IMR-90 (cell line): Measurements from ENCODE around the gene RASL11A. TPM values are rescaled to one million over a fixed set of nuclear protein-coding genes. Genes with fewer than 3 reads are reported as not detected.

Source experiments
- ATAC-seq: fragments of 200-7000 bp; cut with Tn5 transposase; 2 replicates; pipeline ENCODE4 v1.9.1; 2020; ENCODE audit warnings: low read depth, mild to moderate bottlenecking, moderate library complexity
- BruUV-seq: library from RNA; stranded (reverse); fragments of 400-500 nt; replicated peaks from 2 replicates; lab custom pipeline; 2021; lab: Mats Ljungman, UMichigan
- CTCF ChIA-PET: fragments of 300-600 bp; formaldehyde crosslinking; extraction: SDS; loops from one replicate; lab custom pipeline; 2021; ENCODE audit warnings: antibody characterized with exemption; lab: Yijun Ruan, JAX
- POLR2A ChIA-PET: fragments of 300-600 bp; sonication (Branson Sonifier 250); formaldehyde crosslinking; loops from one replicate; lab custom pipeline; 2022; ENCODE audit warnings: antibody characterized with exemption; ENCODE audit not compliant: unreplicated experiment; lab: Charles Lee
- DNase-seq: peaks from one replicate; pipeline ENCODE4 v3.0.0; 2013
- H2AFZ ChIP-seq: replicated peaks from 2 replicates; pipeline ENCODE3; 2013; ENCODE audit warnings: low read length, mild to moderate bottlenecking; ENCODE audit not compliant: poor library complexity
- H2AK5ac ChIP-seq: 2 replicates; pipeline ENCODE4 v1.6.1; 2013; ENCODE audit warnings: low read depth, low read length, inconsistent platforms
- H2AK9ac ChIP-seq: replicated peaks from 2 replicates; pipeline ENCODE3; 2013; ENCODE audit warnings: mild to moderate bottlenecking, low read depth, low read length, moderate library complexity; ENCODE audit not compliant: poor library complexity
- H2BK120ac ChIP-seq: 2 replicates; pipeline ENCODE4 v1.6.1; 2013; ENCODE audit warnings: low read depth, low read length, inconsistent platforms
- H2BK15ac ChIP-seq: 3 replicates; pipeline ENCODE4 v1.6.1; 2013; ENCODE audit warnings: low read depth, low read length, inconsistent platforms
- H2BK20ac ChIP-seq: 2 replicates; pipeline ENCODE4 v1.6.1; 2013; ENCODE audit warnings: low read depth, mild to moderate bottlenecking, inconsistent platforms, low read length, moderate library complexity
- H2BK5ac ChIP-seq: 2 replicates; pipeline ENCODE4 v1.6.1; 2013; ENCODE audit warnings: mild to moderate bottlenecking, low read depth, low read length, inconsistent platforms; ENCODE audit not compliant: poor library complexity, severe bottlenecking
- H3K14ac ChIP-seq: replicated peaks from 2 replicates; pipeline ENCODE4 v1.6.1; 2013; ENCODE audit warnings: low read depth, low read length, inconsistent platforms
- H3K18ac ChIP-seq: 2 replicates; pipeline ENCODE4 v1.6.1; 2013; ENCODE audit warnings: low read depth, low read length, control low read depth
- H3K23ac ChIP-seq: 2 replicates; pipeline ENCODE4 v1.6.1; 2013; ENCODE audit warnings: low read depth, low read length, inconsistent platforms
- H3K27ac ChIP-seq: 2 replicates; pipeline ENCODE4 v1.5.1; 2013; ENCODE audit warnings: mild to moderate bottlenecking, control low read depth, low read length; ENCODE audit not compliant: insufficient read depth
- H3K27me3 ChIP-seq: 2 replicates; pipeline ENCODE4 v1.6.1; 2013; ENCODE audit warnings: low read length; ENCODE audit not compliant: control insufficient read depth, insufficient read depth
- H3K36me3 ChIP-seq: 2 replicates; pipeline ENCODE4 v1.6.1; 2013; ENCODE audit warnings: low read length, mixed read lengths; ENCODE audit not compliant: control insufficient read depth, insufficient read depth
- H3K4ac ChIP-seq: 2 replicates; pipeline ENCODE4 v1.6.1; 2013; ENCODE audit warnings: low read depth, low read length, inconsistent platforms
- H3K4me1 ChIP-seq: 2 replicates; pipeline ENCODE4 v1.6.1; 2013; ENCODE audit warnings: low read length, mixed read lengths; ENCODE audit not compliant: control insufficient read depth, insufficient read depth
- H3K4me2 ChIP-seq: 2 replicates; pipeline ENCODE4 v1.6.1; 2013; ENCODE audit warnings: low read depth, mild to moderate bottlenecking, control low read depth, low read length, moderate library complexity
- H3K4me3 ChIP-seq: 2 replicates; pipeline ENCODE4 v1.5.1; 2013; ENCODE audit warnings: low read depth, mild to moderate bottlenecking, control low read depth, low read length, moderate library complexity; ENCODE audit not compliant: insufficient read depth
- H3K56ac ChIP-seq: 2 replicates; pipeline ENCODE4 v1.6.1; 2013; ENCODE audit warnings: low read length, inconsistent platforms; ENCODE audit not compliant: insufficient read depth; ENCODE audit errors: extremely low read depth
- H3K79me1 ChIP-seq, 2 experiments: 2 replicates each; pipeline ENCODE4 v1.6.1; 2013; ENCODE audit warnings: low read length in 2 of 2, inconsistent platforms in 1 of 2, low read depth in 1 of 2
- H3K9ac ChIP-seq: 2 replicates; pipeline ENCODE4 v1.6.1; 2013; ENCODE audit warnings: low read depth, low read length, control low read depth
- H3K9me1 ChIP-seq: 2 replicates; pipeline ENCODE4 v1.6.1; 2013; ENCODE audit warnings: low read length, inconsistent platforms; ENCODE audit not compliant: insufficient read depth
- H3K9me3 ChIP-seq: 2 replicates; pipeline ENCODE4 v1.6.1; 2013; ENCODE audit warnings: low read length; ENCODE audit not compliant: control insufficient read depth, insufficient read depth
- H4K20me1 ChIP-seq: 2 replicates; pipeline ENCODE4 v1.6.1; 2013; ENCODE audit warnings: low read length, inconsistent platforms; ENCODE audit not compliant: insufficient read depth
- H4K5ac ChIP-seq: 2 replicates; pipeline ENCODE4 v1.6.1; 2013; ENCODE audit warnings: mild to moderate bottlenecking, low read depth, low read length, control low read depth
- H4K8ac ChIP-seq, 2 experiments: 2 replicates each; pipeline ENCODE4 v1.6.1; 2013; ENCODE audit warnings: low read depth in 2 of 2, low read length in 2 of 2, control low read depth in 1 of 2, inconsistent platforms in 1 of 2
- H4K91ac ChIP-seq: 2 replicates; pipeline ENCODE4 v1.6.1; 2013; ENCODE audit warnings: low read depth, low read length, inconsistent platforms; ENCODE audit not compliant: insufficient read depth
- BHLHE40 ChIP-seq: fragments of 150-350 bp; IDR thresholded peaks from 2 replicates; pipeline ENCODE4 v1.6.1; 2016; ENCODE audit warnings: mild to moderate bottlenecking, low read depth, low read length
- CEBPB ChIP-seq: IDR thresholded peaks from 2 replicates; pipeline ENCODE4 v1.6.1; 2012; ENCODE audit warnings: low read depth, low read length, improper control_type of control experiment
- CHD1 ChIP-seq: IDR thresholded peaks from 2 replicates; pipeline ENCODE4 v1.6.1; 2012; ENCODE audit warnings: low read depth, low read length, improper control_type of control experiment
- FOS ChIP-seq: fragments of 150-350 bp; IDR thresholded peaks from 2 replicates; pipeline ENCODE4 v1.6.1; 2016; ENCODE audit warnings: low read depth, low read length
- MAFK ChIP-seq: IDR thresholded peaks from 2 replicates; pipeline ENCODE4 v1.6.1; 2012; ENCODE audit warnings: low read depth, low read length, improper control_type of control experiment
- MAZ ChIP-seq: IDR thresholded peaks from 2 replicates; pipeline ENCODE4 v1.6.1; 2012; ENCODE audit warnings: low read depth, mild to moderate bottlenecking, low read length, improper control_type of control experiment, moderate library complexity, borderline replicate concordance
- MXI1 ChIP-seq: IDR thresholded peaks from 2 replicates; pipeline ENCODE4 v1.6.1; 2012; ENCODE audit warnings: low read depth, mild to moderate bottlenecking, low read length, moderate library complexity, borderline replicate concordance
- NFE2L2 ChIP-seq: fragments of 150-350 bp; IDR thresholded peaks from 2 replicates; pipeline ENCODE4 v1.6.1; 2016; ENCODE audit warnings: low read depth, mild to moderate bottlenecking, low read length
- POLR2A ChIP-seq: IDR thresholded peaks from 2 replicates; pipeline ENCODE4 v1.6.1; 2012; ENCODE audit warnings: mild to moderate bottlenecking, low read depth, low read length
- RAD21 ChIP-seq: IDR thresholded peaks from 2 replicates; pipeline ENCODE4 v1.6.1; 2012; ENCODE audit warnings: low read length, improper control_type of control experiment
- RCOR1 ChIP-seq: IDR thresholded peaks from 2 replicates; pipeline ENCODE4 v1.6.1; 2012; ENCODE audit warnings: mild to moderate bottlenecking, low read length, improper control_type of control experiment; ENCODE audit not compliant: insufficient replicate concordance
- RFX5 ChIP-seq: IDR thresholded peaks from 2 replicates; pipeline ENCODE4 v1.8.0; 2012; ENCODE audit warnings: low read depth, mild to moderate bottlenecking, low read length, moderate library complexity
- SMC3 ChIP-seq: fragments of 150-350 bp; IDR thresholded peaks from 2 replicates; pipeline ENCODE4 v1.6.1; 2016; ENCODE audit warnings: low read depth, mild to moderate bottlenecking, antibody characterized with exemption, low read length, moderate library complexity
- WGBS, 2 experiments: methylation state at CpG; one replicate each; pipeline versions ENCODE4 v1.1.5 to v1.1.7; 2013; ENCODE audit warnings: missing lambda C conversion rate in 2 of 2; ENCODE audit not compliant: insufficient read length in 1 of 2; ENCODE audit errors: extremely low coverage in 2 of 2; 5-methylcytosine and 5-hydroxymethylcytosine counted together
- dilution Hi-C: fragments of 300-500 bp; cut with HindIII; formaldehyde crosslinking; loops from one replicate; pipeline ENCODE4 v1.14.3; 2018; ENCODE audit warnings: low sequenced_read_pairs; ENCODE audit not compliant: unreplicated experiment
- in situ Hi-C: fragments of 300-500 bp; cut with MboI; formaldehyde crosslinking; loops from 3 replicates; pipeline ENCODE4 v1.14.3; 2019; ENCODE audit warnings: low sequenced_read_pairs, inconsistent platforms, mixed read lengths
- intact Hi-C: fragments of 100-400 bp; cut with micrococcal nuclease; formaldehyde crosslinking; loops from 2 replicates; pipeline ENCODE4 v1.10.0; 2022
- polyA plus RNA-seq, 3 experiments: library from polyadenylated mRNA; depleted of rRNA; stranded (reverse); fragments of >200 nt; gene quantifications; 2 replicates each; pipeline ENCODE4 v1.2.3, GENCODE V29; 2012; ENCODE audit warnings: low replicate concordance in 1 of 3
- total RNA-seq: library from RNA; depleted of rRNA; stranded (reverse); fragments of >200 nt; gene quantifications from 2 replicates; pipeline ENCODE4 v1.2.3, GENCODE V29; 2012
- TF ChIP-seq, protein P1 (sequence below): conservative IDR thresholded peaks from 2 replicates; pipeline ENCODE4 v1.5.1; 2012; ENCODE audit warnings: mild to moderate bottlenecking, low read depth, low read length, improper control_type of control experiment
- TF ChIP-seq, protein P2 (sequence below): fragments of 150-350 bp; IDR thresholded peaks from 2 replicates; pipeline ENCODE4 v1.6.1; 2017; ENCODE audit warnings: mild to moderate bottlenecking, antibody characterized with exemption, low read length, low read depth
- TF ChIP-seq, protein P3 (sequence below): fragments of 150-350 bp; IDR thresholded peaks from 2 replicates; pipeline ENCODE4 v1.6.1; 2016; ENCODE audit warnings: low read depth, mild to moderate bottlenecking, low read length, moderate library complexity, borderline replicate concordance

Gene RASL11A
- total and polyA plus RNA-seq, 2 of the 4 experiments (the other 2 are of a cell fraction) = 10.4 to 18.5 TPM

DNA sequence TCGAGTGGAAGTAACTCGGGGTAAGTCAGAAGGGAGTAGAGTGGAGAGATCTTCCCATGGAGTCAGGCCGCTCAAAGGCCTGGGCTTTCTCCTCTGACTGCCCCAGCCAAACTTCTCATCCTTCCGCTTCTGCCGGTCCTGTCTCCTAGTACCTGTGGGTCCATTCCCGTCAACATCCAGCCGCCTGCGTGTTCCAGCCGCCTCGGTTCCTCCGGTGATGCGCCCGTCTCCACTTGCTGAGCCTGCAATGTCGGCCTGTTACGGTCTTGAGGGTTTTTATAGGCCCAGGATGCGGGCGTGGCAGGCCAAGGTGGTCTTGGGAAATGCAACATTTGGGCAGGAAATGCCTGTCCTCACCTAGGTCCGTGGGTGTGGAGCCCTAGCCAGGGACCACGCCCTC, 38.3 kb downstream of the RASL11A start:
- dilution Hi-C loops (no loop called here), intact Hi-C loops (no loop called here), in situ Hi-C loops (no loop called here)
- 0 out of 2 replicates have a peak overlapping the region, but pooled peaks have one; percentile 42 for H2BK120ac ChIP-seq
- peak overlapping the region; percentile 75 for H2AK5ac ChIP-seq
- no peak overlapping the region; the same call in 2 of the 3 replicates for H2BK15ac ChIP-seq
- no peak overlapping the region for H4K8ac ChIP-seq
- H3K79me1 ChIP-seq = no peaks in the 10 kb centered on the region
- no peak overlapping the region for H3K23ac ChIP-seq
- H3K4me3 ChIP-seq = no peak overlapping the region
- no peak overlapping the region for H3K9ac ChIP-seq
- CTCF ChIA-PET = no interaction called here
- POLR2A ChIA-PET = no interaction called here
- peaks cover 7% of the 10 kb centered on the region for H3K27me3 ChIP-seq
- H3K4me1 ChIP-seq = peaks cover 6% of the 10 kb centered on the region
- H2AK9ac ChIP-seq = no peak overlapping the region
- peaks cover 13% of the 10 kb centered on the region for H3K9me1 ChIP-seq
- no peak overlapping the region for H2AFZ ChIP-seq
- no peak overlapping the region for H3K18ac ChIP-seq
- H3K4ac ChIP-seq = peak overlapping the region; percentile 60; the same call in 1 of the 2 replicates
- H3K14ac ChIP-seq = no peak overlapping the region
- H3K27ac ChIP-seq = no peak overlapping the region
- no peak for DNase-seq
- H3K56ac ChIP-seq = no peak overlapping the region
- no peak overlapping the region for H2BK5ac ChIP-seq
- TF ChIP-seq MXI1 = no peak
- TF ChIP-seq MAFK = no peak
- TF ChIP-seq FOS = no peak
- no peak for TF ChIP-seq POLR2A
- TF ChIP-seq CEBPB = no peak
- TF ChIP-seq SMC3 = no peak
- TF ChIP-seq, protein P1, sequence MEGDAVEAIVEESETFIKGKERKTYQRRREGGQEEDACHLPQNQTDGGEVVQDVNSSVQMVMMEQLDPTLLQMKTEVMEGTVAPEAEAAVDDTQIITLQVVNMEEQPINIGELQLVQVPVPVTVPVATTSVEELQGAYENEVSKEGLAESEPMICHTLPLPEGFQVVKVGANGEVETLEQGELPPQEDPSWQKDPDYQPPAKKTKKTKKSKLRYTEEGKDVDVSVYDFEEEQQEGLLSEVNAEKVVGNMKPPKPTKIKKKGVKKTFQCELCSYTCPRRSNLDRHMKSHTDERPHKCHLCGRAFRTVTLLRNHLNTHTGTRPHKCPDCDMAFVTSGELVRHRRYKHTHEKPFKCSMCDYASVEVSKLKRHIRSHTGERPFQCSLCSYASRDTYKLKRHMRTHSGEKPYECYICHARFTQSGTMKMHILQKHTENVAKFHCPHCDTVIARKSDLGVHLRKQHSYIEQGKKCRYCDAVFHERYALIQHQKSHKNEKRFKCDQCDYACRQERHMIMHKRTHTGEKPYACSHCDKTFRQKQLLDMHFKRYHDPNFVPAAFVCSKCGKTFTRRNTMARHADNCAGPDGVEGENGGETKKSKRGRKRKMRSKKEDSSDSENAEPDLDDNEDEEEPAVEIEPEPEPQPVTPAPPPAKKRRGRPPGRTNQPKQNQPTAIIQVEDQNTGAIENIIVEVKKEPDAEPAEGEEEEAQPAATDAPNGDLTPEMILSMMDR = no peak
- TF ChIP-seq BHLHE40 = no peak
- TF ChIP-seq CHD1 = no peak
- TF ChIP-seq NFE2L2 = no peak
- no peak for TF ChIP-seq RCOR1
- no peak for TF ChIP-seq RAD21
- TF ChIP-seq, protein P2, sequence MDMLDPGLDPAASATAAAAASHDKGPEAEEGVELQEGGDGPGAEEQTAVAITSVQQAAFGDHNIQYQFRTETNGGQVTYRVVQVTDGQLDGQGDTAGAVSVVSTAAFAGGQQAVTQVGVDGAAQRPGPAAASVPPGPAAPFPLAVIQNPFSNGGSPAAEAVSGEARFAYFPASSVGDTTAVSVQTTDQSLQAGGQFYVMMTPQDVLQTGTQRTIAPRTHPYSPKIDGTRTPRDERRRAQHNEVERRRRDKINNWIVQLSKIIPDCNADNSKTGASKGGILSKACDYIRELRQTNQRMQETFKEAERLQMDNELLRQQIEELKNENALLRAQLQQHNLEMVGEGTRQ = no peak
- no peak for TF ChIP-seq RFX5
- TF ChIP-seq, protein P3, sequence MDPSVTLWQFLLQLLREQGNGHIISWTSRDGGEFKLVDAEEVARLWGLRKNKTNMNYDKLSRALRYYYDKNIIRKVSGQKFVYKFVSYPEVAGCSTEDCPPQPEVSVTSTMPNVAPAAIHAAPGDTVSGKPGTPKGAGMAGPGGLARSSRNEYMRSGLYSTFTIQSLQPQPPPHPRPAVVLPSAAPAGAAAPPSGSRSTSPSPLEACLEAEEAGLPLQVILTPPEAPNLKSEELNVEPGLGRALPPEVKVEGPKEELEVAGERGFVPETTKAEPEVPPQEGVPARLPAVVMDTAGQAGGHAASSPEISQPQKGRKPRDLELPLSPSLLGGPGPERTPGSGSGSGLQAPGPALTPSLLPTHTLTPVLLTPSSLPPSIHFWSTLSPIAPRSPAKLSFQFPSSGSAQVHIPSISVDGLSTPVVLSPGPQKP = no peak
- TF ChIP-seq MAZ = no peak
- BruUV-seq = no TSS peak
- WGBS, 2 experiments = 94% methylated on average over 12 of the region's 19 CpGs; no CpG with 5 or more reads in 1 of the 2 experiments
- H3K36me3 ChIP-seq = no peaks in the 10 kb centered on the region
- no peak overlapping the region for H4K5ac ChIP-seq
- no peak overlapping the region for H4K91ac ChIP-seq
- H4K20me1 ChIP-seq = no peaks in the 10 kb centered on the region
- H3K9me3 ChIP-seq = no peaks in the 10 kb centered on the region
- H2BK20ac ChIP-seq = peak overlapping the region; percentile 88; the same call in 1 of the 2 replicates
- no peak for ATAC-seq
- H3K4me2 ChIP-seq = no peak overlapping the region
